Measurements from ENCODE around the gene AMBP. TPM values are rescaled to one million over a fixed set of nuclear protein-coding genes. Genes with fewer than 3 reads are reported as not detected.

AMBP gene
- total RNA-seq, 1 experiment from 2014 or later: 0.20 TPM

GRCh38 chr9:114016101-114016500 lies 62.0 kb downstream of the AMBP start:
- H3K9ac ChIP-seq (ENCODE audit: extremely low read depth, insufficient read length, low read length): no peak overlapping the region
- no peak overlapping the region for H3K18ac ChIP-seq (ENCODE audit: insufficient read length, low read depth, low read length)
- H2AFZ ChIP-seq (ENCODE audit: low read length): no peak overlapping the region
- no peak overlapping the region for H3K27ac ChIP-seq (ENCODE audit: insufficient read length, low read depth, low read length)
- H3K27me3 ChIP-seq (ENCODE audit: insufficient read depth, low read length): no peaks in the 10 kb centered on the region
- H3K14ac ChIP-seq (ENCODE audit: insufficient read depth, low read length): no peak overlapping the region
- no peak overlapping the region for H4K5ac ChIP-seq (ENCODE audit: insufficient read length, low read depth, low read length)
- Mint-ChIP-seq H3K36me3 (ENCODE audit: insufficient read depth in 1 of 3, low read depth in 3 of 3) (peaks cover 23 to 40% (median 28%) of the 10 kb centered on the region in 3 experiments), H3K27me3 (ENCODE audit: low read depth) (no peaks in the 10 kb centered on the region; the same call in 1 of the 2 replicates), H3K27ac (peak overlapping the region in 1 of 3 experiments; percentile 39; a peak in 1 of 7 replicates), H3K4me1 (peaks cover 8 to 9% of the 10 kb centered on the region in 2 experiments), H3K4me3 (no peak overlapping the region), H3K9me3 (no peaks in the 10 kb centered on the region; a peak in 1 of 5 replicates)
- no peaks in the 10 kb centered on the region for H3K79me2 ChIP-seq (ENCODE audit: insufficient read depth, low read length)
- no peak overlapping the region for H3T11ph ChIP-seq (ENCODE audit: low read length)
- no peak overlapping the region for H2BK20ac ChIP-seq (ENCODE audit: low read depth, low read length, poor library complexity, severe bottlenecking)
- H2BK12ac ChIP-seq (ENCODE audit: insufficient read length, low read depth, low read length): no peak overlapping the region
- H3K56ac ChIP-seq (ENCODE audit: insufficient read length, low read depth, low read length): no peak overlapping the region
- H3K9me3 ChIP-seq (ENCODE audit: control insufficient read depth, low read depth, low read length): no peaks in the 10 kb centered on the region
- no peak overlapping the region for H2AK5ac ChIP-seq (ENCODE audit: insufficient read length, low read length)
- WGBS (ENCODE audit: extremely low coverage, insufficient read length, low lambda C conversion rate): no CpG with 5 or more reads among the region's 6 CpGs
- no peak overlapping the region for H2BK15ac ChIP-seq (ENCODE audit: low read depth, low read length)
- H2BK5ac ChIP-seq (ENCODE audit: insufficient read length, low read length): no peak overlapping the region
- H2BK120ac ChIP-seq (ENCODE audit: low read depth, low read length, poor library complexity, severe bottlenecking): no peak overlapping the region
- no peaks in the 10 kb centered on the region for H3K23me2 ChIP-seq (ENCODE audit: insufficient read length, low read depth, low read length, poor library complexity, severe bottlenecking)
- no peak for TF ChIP-seq CTCF (conservative IDR thresholded peaks at IDR 0.05)
- peaks cover 3% of the 10 kb centered on the region; the same call in 1 of the 2 replicates for H3K4me1 ChIP-seq (ENCODE audit: insufficient read depth, low read length)
- no peak overlapping the region for H4K91ac ChIP-seq (ENCODE audit: insufficient read length, low read depth, low read length)
- H3K23ac ChIP-seq (ENCODE audit: insufficient read length, low read depth, low read length): no peak overlapping the region
- H3K79me1 ChIP-seq (ENCODE audit: insufficient read depth, low read depth, low read length, poor library complexity, severe bottlenecking): no peaks in the 10 kb centered on the region
- H4K8ac ChIP-seq (replicated peaks; ENCODE audit: insufficient read length, low read depth, low read length): no peak overlapping the region
- no peak for DNase-seq
- no peak overlapping the region for H3K4ac ChIP-seq (ENCODE audit: low read depth, low read length)
- H4K20me1 ChIP-seq (ENCODE audit: control insufficient read depth, insufficient read depth, insufficient read length): no peaks in the 10 kb centered on the region
- no peak overlapping the region for H3K4me2 ChIP-seq (ENCODE audit: insufficient read depth, insufficient read length, low read length)
